Mesenchymal stem cell (in vitro differentiated cells and primary cell): ENCODE data around the gene GALNT10.

ENCODE experiments used
- DNase-seq: peaks from one replicate; pipeline ENCODE4 v3.0.0-alpha.2; 2013
- H2AFZ ChIP-seq: one replicate; pipeline ENCODE4 v1.6.1; 2013; ENCODE audit warnings: low read depth, mild to moderate bottlenecking, control low read depth, inconsistent platforms, low read length, moderate library complexity
- H2AK5ac ChIP-seq: 2 replicates; pipeline ENCODE4 v1.6.1; 2013; ENCODE audit warnings: low read length, moderate library complexity, mild to moderate bottlenecking, inconsistent platforms; ENCODE audit not compliant: severe bottlenecking
- H2BK120ac ChIP-seq: one replicate; pipeline ENCODE4 v1.6.1; 2013; ENCODE audit warnings: low read depth, mild to moderate bottlenecking, inconsistent platforms, low read length, moderate library complexity
- H2BK12ac ChIP-seq, 2 experiments: one replicate each; pipeline ENCODE4 v1.6.1; 2013; ENCODE audit warnings: inconsistent platforms in 2 of 2, low read length in 2 of 2, mild to moderate bottlenecking in 2 of 2, moderate library complexity in 2 of 2, control low read depth in 1 of 2
- H2BK15ac ChIP-seq: one replicate; pipeline ENCODE4 v1.6.1; 2013; ENCODE audit warnings: mild to moderate bottlenecking, low read depth, inconsistent platforms; ENCODE audit not compliant: poor library complexity, severe bottlenecking
- H2BK5ac ChIP-seq: 2 replicates; pipeline ENCODE4 v1.6.1; 2013; ENCODE audit warnings: low read depth, mild to moderate bottlenecking, low read length, control low read depth, inconsistent platforms; ENCODE audit not compliant: poor library complexity, severe bottlenecking
- H3K14ac ChIP-seq, 2 experiments: one replicate each; pipeline ENCODE4 v1.6.1; 2013; ENCODE audit warnings: inconsistent platforms in 2 of 2, low read length in 2 of 2, control low read depth in 1 of 2, mild to moderate bottlenecking in 1 of 2, moderate library complexity in 1 of 2
- H3K18ac ChIP-seq, 2 experiments: one replicate each; pipeline ENCODE4 v1.6.1; 2013; ENCODE audit warnings: inconsistent platforms in 2 of 2, low read length in 2 of 2, control low read depth in 1 of 2, low read depth in 1 of 2, mild to moderate bottlenecking in 1 of 2
- H3K23ac ChIP-seq, 2 experiments: one replicate each; pipeline ENCODE4 v1.6.1; 2013; ENCODE audit warnings: inconsistent platforms in 2 of 2, low read length in 2 of 2, mild to moderate bottlenecking in 2 of 2, moderate library complexity in 2 of 2, control low read depth in 1 of 2
- H3K27ac ChIP-seq: 2 replicates; pipeline ENCODE4 v1.5.1; 2013; ENCODE audit warnings: mild to moderate bottlenecking, moderate library complexity, low read length, control low read depth, inconsistent platforms; ENCODE audit not compliant: poor library complexity, severe bottlenecking
- H3K27me3 ChIP-seq, 2 experiments: 2 replicates each; pipeline versions ENCODE4 v1.6.1 to v1.7.0; 2013; ENCODE audit warnings: low read length in 2 of 2, mild to moderate bottlenecking in 2 of 2, moderate library complexity in 2 of 2, control low read depth in 1 of 2, inconsistent platforms in 1 of 2; ENCODE audit not compliant: control insufficient read depth in 1 of 2, insufficient read depth in 1 of 2
- H3K36me3 ChIP-seq, 2 experiments: 2 replicates each; pipeline versions ENCODE4 v1.6.1 to v1.7.0; 2013; ENCODE audit warnings: low read length in 2 of 2, control low read depth in 1 of 2, inconsistent platforms in 1 of 2, low read depth in 1 of 2, mild to moderate bottlenecking in 1 of 2; ENCODE audit not compliant: insufficient read depth in 2 of 2, control insufficient read depth in 1 of 2
- H3K4ac ChIP-seq, 2 experiments: one replicate each; pipeline ENCODE4 v1.6.1; 2013; ENCODE audit warnings: inconsistent platforms in 2 of 2, low read length in 2 of 2, mild to moderate bottlenecking in 2 of 2, moderate library complexity in 2 of 2, control low read depth in 1 of 2, low read depth in 1 of 2
- H3K4me1 ChIP-seq: 2 replicates; pipeline ENCODE4 v1.6.1; 2013; ENCODE audit warnings: low read depth, low read length, control low read depth; ENCODE audit not compliant: control insufficient read depth, insufficient read depth
- H3K4me2 ChIP-seq: 2 replicates; pipeline ENCODE4 v1.6.1; 2013; ENCODE audit warnings: low read length, mild to moderate bottlenecking, inconsistent platforms; ENCODE audit not compliant: poor library complexity, severe bottlenecking
- H3K4me3 ChIP-seq, 2 experiments: 2 replicates each; pipeline versions ENCODE4 v1.5.1 to v1.7.0; 2013; ENCODE audit warnings: low read length in 2 of 2, mild to moderate bottlenecking in 2 of 2, control low read depth in 1 of 2, low read depth in 1 of 2; ENCODE audit not compliant: insufficient read depth in 1 of 2
- H3K79me1 ChIP-seq: replicated peaks from 2 replicates; pipeline ENCODE4 v1.6.1; 2013; ENCODE audit warnings: mild to moderate bottlenecking, control low read depth, low read length, inconsistent platforms; ENCODE audit not compliant: poor library complexity, severe bottlenecking
- H3K9ac ChIP-seq: 2 replicates; pipeline ENCODE4 v1.7.0; 2013; ENCODE audit warnings: mild to moderate bottlenecking, low read length, moderate library complexity
- H3K9me3 ChIP-seq: 2 replicates; pipeline ENCODE4 v1.7.0; 2013; ENCODE audit warnings: mild to moderate bottlenecking, low read length; ENCODE audit not compliant: control insufficient read depth
- H4K8ac ChIP-seq: one replicate; pipeline ENCODE4 v1.6.1; 2013; ENCODE audit warnings: inconsistent platforms, mild to moderate bottlenecking, low read length, moderate library complexity
- H4K91ac ChIP-seq: one replicate; pipeline ENCODE4 v1.6.1; 2013; ENCODE audit warnings: mild to moderate bottlenecking, low read length, inconsistent platforms
- WGBS: methylation state at CpG from one replicate; pipeline ENCODE4 v1.1.7; 2013; ENCODE audit warnings: mixed read lengths; 5-methylcytosine and 5-hydroxymethylcytosine counted together

Gene GALNT10

DNA sequence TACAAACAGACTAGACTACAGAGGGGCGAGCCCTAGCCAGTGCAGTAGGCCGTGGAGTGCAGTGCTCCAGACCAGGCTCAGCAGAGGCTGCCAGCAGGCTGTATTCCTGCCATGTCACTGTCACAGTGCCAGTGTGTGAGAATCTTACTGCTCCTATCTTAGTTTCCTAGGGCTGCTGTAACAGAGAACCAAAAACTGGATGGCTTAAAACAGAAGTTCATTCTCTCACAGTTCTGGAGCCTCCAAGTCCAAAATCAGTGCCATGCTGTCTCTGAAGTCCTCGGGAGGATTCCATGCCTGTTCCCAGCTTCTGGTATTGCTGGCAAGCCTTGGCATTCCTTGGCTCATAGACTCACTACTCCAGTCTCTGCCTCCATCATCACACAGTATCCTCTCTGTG, 180.3 kb downstream of the GALNT10 start:
- peak overlapping the region; percentile 78 for H2BK15ac ChIP-seq
- H3K4me3 ChIP-seq = no peak overlapping the region
- H3K79me1 ChIP-seq = peaks cover 8% of the 10 kb centered on the region

DNA sequence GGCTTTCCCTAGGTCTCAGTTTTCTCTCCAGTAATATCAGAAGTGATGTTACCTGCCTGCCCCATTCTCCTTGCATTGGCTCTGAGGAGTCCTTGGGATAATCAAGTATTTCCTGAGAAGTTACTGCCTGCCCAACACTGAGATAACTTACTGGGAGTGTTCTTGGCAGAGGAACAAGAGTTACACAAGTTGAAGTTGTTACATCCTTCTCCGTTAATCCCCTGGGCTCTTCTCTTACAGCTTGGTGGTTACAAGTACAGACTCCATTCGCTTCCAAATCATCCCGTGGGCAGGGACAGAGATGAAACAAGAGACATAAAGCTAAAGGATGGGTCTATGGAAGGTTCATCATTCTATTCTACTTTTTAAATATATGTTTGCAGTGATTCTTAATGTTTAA, 181.2 kb downstream of the GALNT10 start:
- Histone ChIP-seq H2BK120ac (no peak overlapping the region), H3K79me1 (peaks cover 10% of the 10 kb centered on the region), H2AFZ (no peak overlapping the region), H2BK12ac (peak overlapping the region in 1 of 2 experiments; percentile 99), H3K36me3 (peaks cover 9 to 11% of the 10 kb centered on the region in 2 experiments), H3K4me1 (peaks cover 19% of the 10 kb centered on the region), H3K9ac (no peak overlapping the region), H2AK5ac (peak overlapping the region; percentile 75), H3K18ac (peak overlapping the region; percentile 25 to 88), H2BK15ac (no peak overlapping the region), H4K8ac (peak overlapping the region; percentile 45), H2BK5ac (no peak overlapping the region), H3K9me3 (no peaks in the 10 kb centered on the region), H3K14ac (no peak overlapping the region), H3K23ac (no peak overlapping the region), H3K4ac (peak overlapping the region in 1 of 2 experiments; percentile 40), H4K91ac (no peak overlapping the region), H3K4me3 (peak overlapping the region in 1 of 2 experiments; percentile 28), H3K27ac (no peak overlapping the region), H3K27me3 (no peaks in the 10 kb centered on the region), H3K4me2 (no peak overlapping the region)
- peak; percentile 83 for DNase-seq
- WGBS = no CpG with 5 or more reads among the region's 3 CpGs

More for the DNA sequence above, 180.3 kb downstream of the GALNT10 start:
- Histone ChIP-seq H3K4ac (peak overlapping the region; percentile 40 to 82), H2BK120ac (no peak overlapping the region), H3K23ac (peak overlapping the region in 1 of 2 experiments; percentile 48), H3K27ac (peak overlapping the region; percentile 95), H3K14ac (peak overlapping the region in 1 of 2 experiments; percentile 22), H3K9ac (no peak overlapping the region), H4K91ac (peak overlapping the region; percentile 55), H3K27me3 (no peaks in the 10 kb centered on the region), H3K36me3 (peaks cover under 1 to 5% of the 10 kb centered on the region in 2 experiments), H3K9me3 (no peaks in the 10 kb centered on the region), H2BK12ac (peak overlapping the region; percentile 7 to 75), H3K4me1 (peaks cover 20% of the 10 kb centered on the region), H2AK5ac (peak overlapping the region; percentile 75), H3K4me2 (no peak overlapping the region), H2BK5ac (no peak overlapping the region), H4K8ac (no peak overlapping the region), H3K18ac (peak overlapping the region; percentile 25 to 88), H2AFZ (no peak overlapping the region)
- WGBS = 94% methylated on average over 3 of the region's 3 CpGs
- no peak for DNase-seq

DNA sequence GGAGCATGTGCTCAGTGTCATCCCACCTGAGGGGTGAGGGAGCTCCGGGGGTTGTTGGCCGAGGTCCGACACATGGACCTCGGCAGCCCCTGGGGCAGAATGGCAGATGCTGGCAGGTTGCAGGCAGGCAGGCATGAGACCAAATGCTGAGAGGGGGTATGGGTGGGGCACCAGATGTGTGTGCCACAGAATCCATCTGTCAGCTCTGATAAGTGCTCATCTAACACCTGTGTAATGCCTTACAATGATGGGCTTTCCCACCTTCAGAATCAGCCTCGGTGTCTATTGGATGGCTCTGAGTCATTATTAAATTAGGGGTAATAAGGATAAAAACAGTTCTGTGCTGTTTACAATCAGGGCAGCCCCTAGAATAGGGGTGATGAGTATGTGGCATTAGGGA, 182.1 kb downstream of the GALNT10 start:
- H2BK120ac ChIP-seq = peak overlapping the region; percentile 35
- H3K4me2 ChIP-seq = no peak overlapping the region
- H2BK12ac ChIP-seq = peak overlapping the region; percentile 64 to 90
- H2AFZ ChIP-seq = no peak overlapping the region
- H3K79me1 ChIP-seq = peaks cover 10% of the 10 kb centered on the region
- no peak overlapping the region for H4K91ac ChIP-seq
- peak overlapping the region; percentile 62 for H2BK15ac ChIP-seq
- no peak overlapping the region for H2BK5ac ChIP-seq
- over 99% methylated on average over 5 of the region's 5 CpGs for WGBS
- peaks cover 17 to 18% of the 10 kb centered on the region in 2 experiments for H3K36me3 ChIP-seq
- no peak overlapping the region for H4K8ac ChIP-seq
- peaks cover 14% of the 10 kb centered on the region for H3K4me1 ChIP-seq
- H3K9ac ChIP-seq = no peak overlapping the region
- H3K4ac ChIP-seq = peak overlapping the region in 1 of 2 experiments; percentile 54
- H3K4me3 ChIP-seq = peak overlapping the region in 1 of 2 experiments; percentile 8
- H3K23ac ChIP-seq = no peak overlapping the region
- no peak for DNase-seq
- no peaks in the 10 kb centered on the region for H3K9me3 ChIP-seq
- peak overlapping the region; percentile 37 to 75 for H3K18ac ChIP-seq
- no peak overlapping the region for H3K27ac ChIP-seq
- no peaks in the 10 kb centered on the region for H3K27me3 ChIP-seq
- H3K14ac ChIP-seq = peak overlapping the region in 1 of 2 experiments; percentile 68
- peak overlapping the region; percentile 66 for H2AK5ac ChIP-seq

DNA sequence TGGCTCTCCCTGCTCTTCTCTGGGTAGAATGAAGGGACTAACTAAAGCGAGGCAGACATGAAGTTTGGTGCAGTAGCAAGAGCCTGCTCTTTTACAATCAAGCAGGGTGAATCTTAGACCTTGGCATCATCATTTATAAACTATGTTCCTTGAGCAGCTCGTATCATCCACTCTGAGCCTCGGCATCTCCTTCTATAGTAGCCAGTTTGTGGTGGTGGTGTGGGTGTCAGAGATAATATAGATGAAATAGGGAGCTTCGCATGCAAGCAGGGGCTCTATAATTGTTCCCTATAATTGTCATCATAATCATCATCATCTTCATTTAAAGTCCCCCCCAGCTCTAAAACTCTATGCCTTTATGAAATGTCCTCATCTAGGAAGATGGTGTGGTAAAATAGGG, 182.8 kb downstream of the GALNT10 start:
- DNase-seq = no peak
- no peaks in the 10 kb centered on the region for H3K27me3 ChIP-seq
- no peak overlapping the region for H2BK5ac ChIP-seq
- H3K14ac ChIP-seq = no peak overlapping the region
- H3K9ac ChIP-seq = no peak overlapping the region
- no peak overlapping the region for H2AK5ac ChIP-seq
- WGBS = no CpG with 5 or more reads among the region's 4 CpGs
- H3K18ac ChIP-seq = no peak overlapping the region
- no peak overlapping the region for H2BK120ac ChIP-seq
- no peak overlapping the region for H4K91ac ChIP-seq
- H3K9me3 ChIP-seq = no peaks in the 10 kb centered on the region
- no peak overlapping the region for H3K27ac ChIP-seq
- no peak overlapping the region for H3K23ac ChIP-seq
- no peak overlapping the region for H4K8ac ChIP-seq
- no peak overlapping the region for H2BK12ac ChIP-seq
- H2BK15ac ChIP-seq = no peak overlapping the region
- no peak overlapping the region for H2AFZ ChIP-seq
- no peak overlapping the region for H3K4me2 ChIP-seq
- H3K4ac ChIP-seq = no peak overlapping the region
- peaks cover 14% of the 10 kb centered on the region for H3K4me1 ChIP-seq
- H3K36me3 ChIP-seq = peaks cover 19 to 21% of the 10 kb centered on the region in 2 experiments
- H3K79me1 ChIP-seq = peaks cover 10% of the 10 kb centered on the region
- H3K4me3 ChIP-seq = no peak overlapping the region
